HEK293 (cell line): Measurements from ENCODE around the gene NSFL1C.

Experiments
- EGR2 ChIP-seq: fragments of 450-650 bp; formaldehyde crosslinking; IDR thresholded peaks from 2 replicates; pipeline ENCODE4 v1.5.1; 2016; ENCODE audit warnings: low read depth, missing biosample characterization, missing genetic modification characterization
- GLIS1 ChIP-seq: fragments of 450-650 bp; formaldehyde crosslinking; IDR thresholded peaks from 2 replicates; pipeline ENCODE4 v1.5.1; 2016; ENCODE audit warnings: missing biosample characterization, missing genetic modification characterization
- SCRT2 ChIP-seq: fragments of 450-650 bp; formaldehyde crosslinking; IDR thresholded peaks from 2 replicates; pipeline ENCODE4 v1.5.1; 2016; ENCODE audit warnings: missing biosample characterization, missing genetic modification characterization
- ZBTB8A ChIP-seq: fragments of 450-650 bp; formaldehyde crosslinking; IDR thresholded peaks from 2 replicates; pipeline ENCODE4 v1.5.1; 2016; ENCODE audit warnings: missing biosample characterization, missing genetic modification characterization
- ZNF146 ChIP-seq: fragments of 450-650 bp; formaldehyde crosslinking; IDR thresholded peaks from 2 replicates; pipeline ENCODE4 v1.5.1; 2016; ENCODE audit warnings: missing biosample characterization, missing genetic modification characterization
- ZNF19 ChIP-seq: fragments of 450-650 bp; formaldehyde crosslinking; IDR thresholded peaks from 2 replicates; pipeline ENCODE4; 2016; ENCODE audit warnings: missing biosample characterization, missing genetic modification characterization, low read depth
- ZNF202 ChIP-seq: fragments of 450-650 bp; formaldehyde crosslinking; IDR thresholded peaks from 2 replicates; pipeline ENCODE4 v1.5.1; 2016; ENCODE audit warnings: missing biosample characterization, missing genetic modification characterization, borderline replicate concordance
- ZNF214 ChIP-seq: fragments of 450-650 bp; formaldehyde crosslinking; IDR thresholded peaks from 2 replicates; pipeline ENCODE4 v1.5.1; 2017; ENCODE audit warnings: missing biosample characterization, mild to moderate bottlenecking, missing genetic modification characterization, borderline replicate concordance
- ZNF292 ChIP-seq: fragments of 450-650 bp; formaldehyde crosslinking; IDR thresholded peaks from 2 replicates; pipeline ENCODE4 v1.5.1; 2016; ENCODE audit warnings: low read depth, missing biosample characterization, missing genetic modification characterization, borderline replicate concordance
- ZNF350 ChIP-seq: fragments of 450-650 bp; formaldehyde crosslinking; IDR thresholded peaks from 2 replicates; pipeline ENCODE4 v1.5.0; 2017; ENCODE audit warnings: missing biosample characterization, mild to moderate bottlenecking, missing genetic modification characterization
- ZNF354C ChIP-seq: fragments of 450-650 bp; formaldehyde crosslinking; IDR thresholded peaks from 2 replicates; pipeline ENCODE4 v1.5.1; 2016; ENCODE audit warnings: missing biosample characterization, missing genetic modification characterization, low read depth, borderline replicate concordance
- ZNF521 ChIP-seq: fragments of 450-650 bp; formaldehyde crosslinking; IDR thresholded peaks from 2 replicates; pipeline ENCODE4 v1.5.1; 2017; ENCODE audit warnings: missing biosample characterization, mild to moderate bottlenecking, missing genetic modification characterization
- ZNF560 ChIP-seq: fragments of 450-650 bp; formaldehyde crosslinking; IDR thresholded peaks from 2 replicates; pipeline ENCODE4 v1.5.1; 2017; ENCODE audit warnings: missing biosample characterization, missing genetic modification characterization, borderline replicate concordance
- ZNF626 ChIP-seq: fragments of 450-650 bp; sonication (Bioruptor Pico); formaldehyde crosslinking; IDR thresholded peaks from 2 replicates; pipeline ENCODE4 v1.5.1; 2018; ENCODE audit warnings: missing biosample characterization, missing genetic modification characterization, inconsistent platforms
- ZNF707 ChIP-seq: fragments of 450-650 bp; formaldehyde crosslinking; IDR thresholded peaks from 2 replicates; pipeline ENCODE4 v1.5.1; 2016; ENCODE audit warnings: missing biosample characterization, missing genetic modification characterization
- ZNF776 ChIP-seq: fragments of 450-650 bp; formaldehyde crosslinking; IDR thresholded peaks from 2 replicates; pipeline ENCODE4 v1.5.0; 2017; ENCODE audit warnings: missing biosample characterization, missing genetic modification characterization, borderline replicate concordance
- TF ChIP-seq, protein P1 (sequence below): fragments of 450-650 bp; formaldehyde crosslinking; optimal IDR thresholded peaks from 2 replicates; pipeline ENCODE3; 2016; ENCODE audit warnings: missing biosample characterization, mild to moderate bottlenecking, missing genetic modification characterization
- TF ChIP-seq, protein P2 (sequence below): fragments of 450-650 bp; formaldehyde crosslinking; IDR thresholded peaks from 2 replicates; pipeline ENCODE4 v1.5.1; 2016; ENCODE audit warnings: missing biosample characterization, missing genetic modification characterization
- TF ChIP-seq, protein P3 (sequence below): IDR thresholded peaks from 2 replicates; pipeline ENCODE4 v1.6.1; 2011; ENCODE audit warnings: mild to moderate bottlenecking, low read depth, low read length, borderline replicate concordance
- TF ChIP-seq, protein P4 (sequence below): fragments of 450-650 bp; formaldehyde crosslinking; IDR thresholded peaks from 2 replicates; pipeline ENCODE4 v1.5.1; 2016; ENCODE audit warnings: missing biosample characterization, missing genetic modification characterization
- TF ChIP-seq, protein P5 (sequence below): fragments of 450-650 bp; formaldehyde crosslinking; IDR thresholded peaks from 2 replicates; pipeline ENCODE4 v1.5.1; 2017; ENCODE audit warnings: missing biosample characterization, missing genetic modification characterization
- TF ChIP-seq, protein P6 (sequence below): fragments of 450-650 bp; formaldehyde crosslinking; IDR thresholded peaks from 2 replicates; pipeline ENCODE4 v1.5.1; 2016; ENCODE audit warnings: missing biosample characterization, missing genetic modification characterization
- TF ChIP-seq, protein P7 (sequence below): fragments of 450-650 bp; formaldehyde crosslinking; conservative IDR thresholded peaks from 2 replicates; pipeline ENCODE4 v1.5.1; 2016; ENCODE audit warnings: low read depth, missing biosample characterization, missing genetic modification characterization
- TF ChIP-seq, protein P8 (sequence below): fragments of 450-650 bp; formaldehyde crosslinking; IDR thresholded peaks from 2 replicates; pipeline ENCODE4 v1.5.1; 2017; ENCODE audit warnings: missing biosample characterization, mild to moderate bottlenecking, missing genetic modification characterization, moderate library complexity

NSFL1C gene

DNA sequence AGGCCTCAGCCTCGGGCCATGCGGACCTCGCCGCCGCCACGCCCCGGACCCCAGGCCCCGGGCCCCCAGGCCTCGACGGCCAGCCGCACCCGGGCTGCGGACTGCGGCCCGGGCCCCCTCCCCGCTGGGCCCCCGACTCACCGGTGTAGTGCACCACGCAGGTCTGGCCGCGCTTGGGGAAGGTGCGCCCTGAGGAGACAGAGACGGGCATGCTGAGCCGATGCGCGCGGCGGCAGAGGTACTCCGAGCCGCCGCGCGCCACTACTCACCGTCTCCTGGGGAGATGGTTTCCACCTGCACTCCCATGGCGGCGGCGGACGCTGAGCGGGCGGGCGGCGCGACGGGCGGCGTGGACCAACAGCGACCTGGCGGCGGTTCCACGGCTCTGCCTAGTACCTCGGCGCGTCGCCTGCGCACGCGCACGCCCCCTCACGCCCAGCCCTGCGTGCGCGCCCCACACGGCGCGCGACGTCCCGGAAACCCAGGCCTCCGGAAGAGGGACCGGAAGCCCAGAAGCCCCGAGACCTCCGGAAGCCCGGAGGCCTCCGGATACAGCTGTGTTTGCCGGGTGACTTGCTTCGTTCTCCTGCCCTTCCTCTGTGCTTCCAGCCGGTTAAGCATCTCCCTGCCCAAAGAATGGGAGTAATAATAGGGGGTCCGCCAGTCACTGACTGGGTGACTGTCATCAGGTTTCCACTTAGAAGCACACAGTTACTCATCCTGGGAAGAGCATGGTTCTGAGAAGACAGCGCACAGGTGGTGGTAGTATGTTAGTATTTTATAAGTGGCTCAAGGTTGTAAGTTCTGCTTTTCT, 73.7 kb downstream of the NSFL1C start, which contains the start of gene FKBP1A (continued):
- TF ChIP-seq ZNF202 (tag by site-specific recombination) (no peak), ZNF707 (tag by site-specific recombination) (no peak), ZNF560 (tag by site-specific recombination) (no peak), ZNF292 (no peak), ZNF214 (no peak), ZNF521 (tag by site-specific recombination) (no peak), ZNF354C (tag by site-specific recombination) (no peak), ZBTB8A (tag by site-specific recombination) (peak; percentile 33; the same call in 1 of the 2 replicates), SCRT2 (tag by site-specific recombination) (peak; percentile 50; the same call in 1 of the 2 replicates), EGR2 (tag by site-specific recombination) (0 out of 2 replicates have a peak, but pooled peaks have one; percentile 15), ZNF350 (tag by site-specific recombination) (no peak), ZNF19 (tag by site-specific recombination) (no peak), ZNF626 (tag by site-specific recombination) (no peak), GLIS1 (peak; percentile 66; the same call in 1 of the 2 replicates), ZNF146 (tag by site-specific recombination) (no peak), ZNF776 (tag by site-specific recombination) (no peak)
- TF ChIP-seq, protein P1, sequence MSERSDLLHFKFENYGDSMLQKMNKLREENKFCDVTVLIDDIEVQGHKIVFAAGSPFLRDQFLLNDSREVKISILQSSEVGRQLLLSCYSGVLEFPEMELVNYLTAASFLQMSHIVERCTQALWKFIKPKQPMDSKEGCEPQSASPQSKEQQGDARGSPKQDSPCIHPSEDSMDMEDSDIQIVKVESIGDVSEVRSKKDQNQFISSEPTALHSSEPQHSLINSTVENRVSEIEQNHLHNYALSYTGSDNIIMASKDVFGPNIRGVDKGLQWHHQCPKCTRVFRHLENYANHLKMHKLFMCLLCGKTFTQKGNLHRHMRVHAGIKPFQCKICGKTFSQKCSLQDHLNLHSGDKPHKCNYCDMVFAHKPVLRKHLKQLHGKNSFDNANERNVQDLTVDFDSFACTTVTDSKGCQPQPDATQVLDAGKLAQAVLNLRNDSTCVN = peak; percentile 92
- TF ChIP-seq, protein P2, sequence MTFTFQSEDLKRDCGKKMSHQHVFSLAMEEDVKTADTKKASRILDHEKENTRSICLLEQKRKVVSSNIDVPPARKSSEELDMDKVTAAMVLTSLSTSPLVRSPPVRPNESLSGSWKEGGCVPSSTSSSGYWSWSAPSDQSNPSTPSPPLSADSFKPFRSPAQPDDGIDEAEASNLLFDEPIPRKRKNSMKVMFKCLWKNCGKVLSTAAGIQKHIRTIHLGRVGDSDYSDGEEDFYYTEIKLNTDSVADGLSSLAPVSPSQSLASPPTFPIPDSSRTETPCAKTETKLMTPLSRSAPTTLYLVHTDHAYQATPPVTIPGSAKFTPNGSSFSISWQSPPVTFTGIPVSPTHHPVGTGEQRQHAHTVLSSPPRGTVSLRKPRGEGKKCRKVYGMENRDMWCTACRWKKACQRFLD = peak; percentile 93
- TF ChIP-seq, protein P3, sequence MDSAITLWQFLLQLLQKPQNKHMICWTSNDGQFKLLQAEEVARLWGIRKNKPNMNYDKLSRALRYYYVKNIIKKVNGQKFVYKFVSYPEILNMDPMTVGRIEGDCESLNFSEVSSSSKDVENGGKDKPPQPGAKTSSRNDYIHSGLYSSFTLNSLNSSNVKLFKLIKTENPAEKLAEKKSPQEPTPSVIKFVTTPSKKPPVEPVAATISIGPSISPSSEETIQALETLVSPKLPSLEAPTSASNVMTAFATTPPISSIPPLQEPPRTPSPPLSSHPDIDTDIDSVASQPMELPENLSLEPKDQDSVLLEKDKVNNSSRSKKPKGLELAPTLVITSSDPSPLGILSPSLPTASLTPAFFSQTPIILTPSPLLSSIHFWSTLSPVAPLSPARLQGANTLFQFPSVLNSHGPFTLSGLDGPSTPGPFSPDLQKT = peak; percentile 58; the same call in 1 of the 2 replicates
- TF ChIP-seq, protein P4, sequence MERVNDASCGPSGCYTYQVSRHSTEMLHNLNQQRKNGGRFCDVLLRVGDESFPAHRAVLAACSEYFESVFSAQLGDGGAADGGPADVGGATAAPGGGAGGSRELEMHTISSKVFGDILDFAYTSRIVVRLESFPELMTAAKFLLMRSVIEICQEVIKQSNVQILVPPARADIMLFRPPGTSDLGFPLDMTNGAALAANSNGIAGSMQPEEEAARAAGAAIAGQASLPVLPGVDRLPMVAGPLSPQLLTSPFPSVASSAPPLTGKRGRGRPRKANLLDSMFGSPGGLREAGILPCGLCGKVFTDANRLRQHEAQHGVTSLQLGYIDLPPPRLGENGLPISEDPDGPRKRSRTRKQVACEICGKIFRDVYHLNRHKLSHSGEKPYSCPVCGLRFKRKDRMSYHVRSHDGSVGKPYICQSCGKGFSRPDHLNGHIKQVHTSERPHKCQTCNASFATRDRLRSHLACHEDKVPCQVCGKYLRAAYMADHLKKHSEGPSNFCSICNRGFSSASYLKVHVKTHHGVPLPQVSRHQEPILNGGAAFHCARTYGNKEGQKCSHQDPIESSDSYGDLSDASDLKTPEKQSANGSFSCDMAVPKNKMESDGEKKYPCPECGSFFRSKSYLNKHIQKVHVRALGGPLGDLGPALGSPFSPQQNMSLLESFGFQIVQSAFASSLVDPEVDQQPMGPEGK (tag by site-specific recombination) = no peak
- TF ChIP-seq, protein P5, sequence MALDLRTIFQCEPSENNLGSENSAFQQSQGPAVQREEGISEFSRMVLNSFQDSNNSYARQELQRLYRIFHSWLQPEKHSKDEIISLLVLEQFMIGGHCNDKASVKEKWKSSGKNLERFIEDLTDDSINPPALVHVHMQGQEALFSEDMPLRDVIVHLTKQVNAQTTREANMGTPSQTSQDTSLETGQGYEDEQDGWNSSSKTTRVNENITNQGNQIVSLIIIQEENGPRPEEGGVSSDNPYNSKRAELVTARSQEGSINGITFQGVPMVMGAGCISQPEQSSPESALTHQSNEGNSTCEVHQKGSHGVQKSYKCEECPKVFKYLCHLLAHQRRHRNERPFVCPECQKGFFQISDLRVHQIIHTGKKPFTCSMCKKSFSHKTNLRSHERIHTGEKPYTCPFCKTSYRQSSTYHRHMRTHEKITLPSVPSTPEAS (tag by site-specific recombination) = no peak
- TF ChIP-seq, protein P6, sequence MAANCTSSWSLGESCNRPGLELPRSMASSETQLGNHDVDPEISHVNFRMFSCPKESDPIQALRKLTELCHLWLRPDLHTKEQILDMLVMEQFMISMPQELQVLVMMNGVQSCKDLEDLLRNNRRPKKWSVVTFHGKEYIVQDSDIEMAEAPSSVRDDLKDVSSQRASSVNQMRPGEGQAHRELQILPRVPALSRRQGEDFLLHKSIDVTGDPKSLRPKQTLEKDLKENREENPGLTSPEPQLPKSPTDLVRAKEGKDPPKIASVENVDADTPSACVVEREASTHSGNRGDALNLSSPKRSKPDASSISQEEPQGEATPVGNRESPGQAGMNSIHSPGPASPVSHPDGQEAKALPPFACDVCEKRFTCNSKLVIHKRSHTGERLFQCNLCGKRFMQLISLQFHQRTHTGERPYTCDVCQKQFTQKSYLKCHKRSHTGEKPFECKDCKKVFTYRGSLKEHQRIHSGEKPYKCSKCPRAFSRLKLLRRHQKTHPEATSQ = no peak
- TF ChIP-seq, protein P7, sequence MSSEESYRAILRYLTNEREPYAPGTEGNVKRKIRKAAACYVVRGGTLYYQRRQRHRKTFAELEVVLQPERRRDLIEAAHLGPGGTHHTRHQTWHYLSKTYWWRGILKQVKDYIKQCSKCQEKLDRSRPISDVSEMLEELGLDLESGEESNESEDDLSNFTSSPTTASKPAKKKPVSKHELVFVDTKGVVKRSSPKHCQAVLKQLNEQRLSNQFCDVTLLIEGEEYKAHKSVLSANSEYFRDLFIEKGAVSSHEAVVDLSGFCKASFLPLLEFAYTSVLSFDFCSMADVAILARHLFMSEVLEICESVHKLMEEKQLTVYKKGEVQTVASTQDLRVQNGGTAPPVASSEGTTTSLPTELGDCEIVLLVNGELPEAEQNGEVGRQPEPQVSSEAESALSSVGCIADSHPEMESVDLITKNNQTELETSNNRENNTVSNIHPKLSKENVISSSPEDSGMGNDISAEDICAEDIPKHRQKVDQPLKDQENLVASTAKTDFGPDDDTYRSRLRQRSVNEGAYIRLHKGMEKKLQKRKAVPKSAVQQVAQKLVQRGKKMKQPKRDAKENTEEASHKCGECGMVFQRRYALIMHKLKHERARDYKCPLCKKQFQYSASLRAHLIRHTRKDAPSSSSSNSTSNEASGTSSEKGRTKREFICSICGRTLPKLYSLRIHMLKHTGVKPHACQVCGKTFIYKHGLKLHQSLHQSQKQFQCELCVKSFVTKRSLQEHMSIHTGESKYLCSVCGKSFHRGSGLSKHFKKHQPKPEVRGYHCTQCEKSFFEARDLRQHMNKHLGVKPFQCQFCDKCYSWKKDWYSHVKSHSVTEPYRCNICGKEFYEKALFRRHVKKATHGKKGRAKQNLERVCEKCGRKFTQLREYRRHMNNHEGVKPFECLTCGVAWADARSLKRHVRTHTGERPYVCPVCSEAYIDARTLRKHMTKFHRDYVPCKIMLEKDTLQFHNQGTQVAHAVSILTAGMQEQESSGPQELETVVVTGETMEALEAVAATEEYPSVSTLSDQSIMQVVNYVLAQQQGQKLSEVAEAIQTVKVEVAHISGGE (tag by site-specific recombination) = peak; percentile 94
- TF ChIP-seq, protein P8, sequence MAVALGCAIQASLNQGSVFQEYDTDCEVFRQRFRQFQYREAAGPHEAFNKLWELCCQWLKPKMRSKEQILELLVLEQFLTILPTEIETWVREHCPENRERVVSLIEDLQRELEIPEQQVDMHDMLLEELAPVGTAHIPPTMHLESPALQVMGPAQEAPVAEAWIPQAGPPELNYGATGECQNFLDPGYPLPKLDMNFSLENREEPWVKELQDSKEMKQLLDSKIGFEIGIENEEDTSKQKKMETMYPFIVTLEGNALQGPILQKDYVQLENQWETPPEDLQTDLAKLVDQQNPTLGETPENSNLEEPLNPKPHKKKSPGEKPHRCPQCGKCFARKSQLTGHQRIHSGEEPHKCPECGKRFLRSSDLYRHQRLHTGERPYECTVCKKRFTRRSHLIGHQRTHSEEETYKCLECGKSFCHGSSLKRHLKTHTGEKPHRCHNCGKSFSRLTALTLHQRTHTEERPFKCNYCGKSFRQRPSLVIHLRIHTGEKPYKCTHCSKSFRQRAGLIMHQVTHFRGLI (tag by site-specific recombination) = peak; percentile 70; the same call in 1 of the 2 replicates
